GM18505 (cell line): ENCODE results near the gene OPRL1.

Source experiments
- ATAC-seq: cut with Tn5 transposase; IDR thresholded peaks from one replicate; pipeline ENCODE4 v1.9.1; 2021; ENCODE audit not compliant: unreplicated experiment
- POLR2A ChIP-seq: IDR thresholded peaks from 4 replicates; pipeline ENCODE4 v1.6.1; 2011; ENCODE audit warnings: borderline replicate concordance; ENCODE audit not compliant: insufficient read depth, insufficient read length; ENCODE audit errors: extremely low read depth

OPRL1 gene

DNA sequence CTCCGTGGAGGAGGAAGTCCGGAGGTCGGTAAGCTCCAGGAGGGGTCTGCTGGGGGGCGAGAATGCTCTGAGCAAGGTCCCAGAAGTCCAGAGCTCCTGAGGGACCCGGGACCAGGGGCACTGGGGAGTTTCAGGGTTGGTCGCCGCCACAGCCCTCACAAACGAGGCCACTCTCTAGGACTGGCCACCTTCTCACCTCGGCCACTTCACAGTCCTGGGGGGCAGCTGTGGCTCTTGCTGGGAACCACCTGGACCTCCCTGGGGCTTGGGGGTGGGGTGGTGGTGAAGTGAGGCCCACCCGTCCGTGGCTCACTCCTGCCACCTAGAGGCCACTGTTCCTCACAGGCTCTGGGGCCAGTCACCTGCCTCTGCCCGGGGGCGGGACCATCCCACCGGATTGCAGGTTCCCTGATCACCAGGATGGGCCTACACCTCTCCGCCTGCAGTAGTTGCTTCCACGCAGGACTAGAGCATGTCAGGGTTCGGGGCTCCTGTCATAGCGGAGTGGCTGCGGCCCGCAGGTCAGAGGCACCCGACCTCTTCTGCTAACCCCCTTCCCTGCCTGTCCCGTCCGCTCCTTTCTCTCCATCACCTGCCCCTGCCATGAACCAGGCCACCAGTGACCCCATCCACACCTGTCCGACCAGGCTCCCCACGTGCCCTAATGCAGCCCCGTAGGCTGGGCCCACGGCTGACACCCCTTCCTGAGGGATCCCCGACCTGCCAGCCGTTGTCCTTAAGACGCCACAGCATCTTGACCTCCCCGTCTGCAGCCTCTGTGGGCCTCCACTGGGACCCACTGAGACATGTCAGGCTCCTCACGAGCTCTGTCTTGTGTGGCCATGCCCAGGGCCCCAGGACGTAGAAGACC lies 22.0 kb upstream of the OPRL1 start:
- no peak for TF ChIP-seq POLR2A
- no peak for ATAC-seq

DNA sequence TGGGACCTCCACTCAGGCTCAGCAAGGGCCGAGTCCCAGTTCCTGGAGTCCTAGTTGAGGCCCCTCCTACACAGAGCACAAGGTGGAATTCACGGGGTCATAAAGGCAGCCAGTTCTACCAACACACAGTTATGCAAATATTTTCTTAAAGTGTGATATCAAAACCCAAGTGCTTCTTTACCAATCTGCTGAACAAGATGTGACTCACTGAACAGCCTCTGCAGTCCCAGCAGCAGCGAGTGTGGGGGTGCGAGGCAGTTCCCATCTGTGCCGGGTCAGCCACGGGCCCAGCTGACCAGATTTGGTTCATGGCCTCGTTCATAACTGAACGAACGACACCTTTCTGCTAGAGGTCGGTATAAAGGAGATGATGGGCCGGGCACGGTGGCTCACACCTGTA lies 21.3 kb upstream of the OPRL1 start:
- TF ChIP-seq POLR2A: no peak
- no peak for ATAC-seq

DNA sequence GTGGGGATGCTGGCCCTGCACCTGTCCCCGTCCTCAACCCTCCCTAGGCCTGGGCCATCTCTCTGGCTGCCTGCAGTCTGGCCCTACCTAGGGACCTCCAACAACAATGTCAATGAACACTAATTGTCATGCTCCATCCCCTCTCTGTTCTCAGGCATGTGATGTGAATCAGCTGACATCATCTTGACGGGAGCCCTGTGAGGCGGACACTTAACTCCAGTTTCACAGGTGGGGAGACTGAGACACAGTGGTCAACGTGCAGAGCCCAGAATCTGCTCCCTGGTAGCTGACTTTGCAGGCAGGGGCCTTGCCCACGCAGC lies 17.6 kb upstream of the OPRL1 start:
- ATAC-seq: no peak
- no peak for TF ChIP-seq POLR2A

DNA sequence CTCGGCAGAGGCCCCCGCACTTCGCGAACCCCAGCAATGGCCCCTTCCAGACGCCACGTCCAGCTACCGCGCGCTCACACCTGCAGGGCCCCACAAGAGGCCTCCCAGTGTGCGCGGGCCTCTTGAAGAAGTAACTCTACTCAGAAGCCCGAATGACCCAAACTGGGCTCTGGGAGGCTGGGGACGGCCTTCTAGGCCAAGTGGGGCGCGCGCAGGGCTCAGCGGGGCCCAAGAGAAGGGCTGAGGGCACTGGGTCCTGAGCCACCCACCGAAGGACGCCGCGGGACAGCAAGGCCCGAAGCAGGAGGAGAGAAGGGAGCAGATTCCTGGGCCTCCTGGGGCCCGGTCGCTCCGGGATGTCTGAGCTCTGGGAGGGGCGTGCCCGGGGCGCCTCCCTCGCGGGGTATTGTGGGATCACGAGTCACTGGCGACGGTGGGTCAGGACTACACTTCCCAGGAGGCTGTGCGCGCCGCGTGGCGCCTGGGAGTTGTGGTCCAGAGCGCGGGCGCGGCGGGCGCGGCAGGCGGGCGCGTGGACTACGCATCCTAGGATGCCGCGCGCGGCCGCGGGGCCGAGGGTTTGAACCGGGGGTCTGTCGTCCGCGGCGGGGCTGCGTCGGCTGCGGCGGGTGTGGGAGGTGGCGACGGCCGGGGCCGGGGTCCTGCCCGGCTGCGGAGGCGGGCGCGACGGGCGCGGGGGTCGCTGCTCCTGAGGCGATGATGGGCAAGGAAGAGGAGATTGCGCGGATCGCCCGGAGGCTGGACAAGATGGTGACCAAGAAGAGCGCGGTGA lies 17.1 kb upstream of the OPRL1 start, which contains the start of gene TCEA2:
Gene TCEA2 (plus strand): TSS at position 603 of the 793 bp plus-strand sequence. CDS start 115 bp downstream, at position 718.
- peak; percentile 79 for TF ChIP-seq POLR2A
- ATAC-seq: peak; percentile 63

DNA sequence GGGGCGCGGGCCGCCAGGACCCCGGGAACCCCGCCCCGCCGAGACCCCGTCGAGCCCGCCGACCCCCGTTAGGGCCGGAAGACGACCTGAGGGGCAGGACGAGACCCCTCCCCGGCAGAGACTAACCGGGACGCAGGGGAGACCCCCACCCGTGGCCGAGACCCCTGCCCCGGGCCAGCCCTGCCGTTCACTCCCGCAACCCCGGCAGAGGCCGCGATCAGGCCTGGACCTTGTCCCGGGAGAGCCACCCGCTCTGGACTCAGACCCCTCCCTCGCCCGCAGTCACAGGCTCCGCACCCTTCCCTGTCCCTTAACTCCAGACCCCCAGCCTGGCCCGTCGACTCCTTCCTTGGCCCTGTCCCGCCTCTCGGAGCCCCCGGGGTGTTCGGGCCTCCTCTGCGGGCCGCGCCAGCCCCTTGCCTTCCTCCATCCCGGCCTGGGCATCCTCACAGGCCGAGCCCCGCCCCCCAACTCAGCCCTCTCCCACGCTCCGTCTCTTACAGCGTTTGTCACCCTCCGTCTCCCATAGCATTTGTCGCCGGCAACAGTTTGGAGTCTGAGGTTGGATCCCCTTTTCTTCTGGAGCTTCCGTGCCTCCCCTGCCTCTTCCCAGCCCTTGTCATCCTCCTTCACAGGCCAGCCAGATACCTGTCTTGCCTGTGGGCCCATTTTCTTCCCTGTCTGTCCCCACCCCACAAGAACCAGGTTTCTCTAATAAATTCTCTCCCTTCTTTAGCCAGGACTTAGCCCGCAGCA lies 16.3 kb upstream of the OPRL1 start:
- no peak for TF ChIP-seq POLR2A
- ATAC-seq: no peak

DNA sequence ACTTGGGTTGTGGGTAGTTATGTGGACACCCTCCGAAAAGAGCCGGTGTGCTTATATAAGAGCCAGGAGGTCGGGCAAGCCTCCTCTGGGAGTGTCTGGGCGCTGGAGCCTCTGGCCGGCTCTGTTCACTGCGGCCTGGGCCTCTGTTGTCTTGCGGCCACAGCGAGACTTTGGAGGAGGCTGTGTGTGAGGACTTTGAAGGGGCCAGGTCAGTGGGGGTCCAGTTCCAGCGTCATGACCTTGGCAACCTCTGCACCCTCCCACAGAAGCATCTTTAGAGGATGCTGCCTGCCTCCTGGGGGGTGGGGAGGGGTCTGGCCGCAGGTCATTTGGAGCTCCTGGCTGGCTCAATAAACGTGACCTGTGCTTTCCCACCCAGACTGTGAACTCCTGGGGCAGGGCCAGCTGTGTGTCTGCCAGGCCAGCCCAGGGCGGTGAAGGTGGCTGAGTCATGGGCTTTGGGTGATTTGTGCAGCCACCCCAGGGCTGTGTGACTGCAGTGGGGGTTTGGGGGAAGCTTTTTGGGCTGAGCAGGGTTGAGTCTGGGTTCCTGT lies 15.7 kb upstream of the OPRL1 start:
- TF ChIP-seq POLR2A: no peak

DNA sequence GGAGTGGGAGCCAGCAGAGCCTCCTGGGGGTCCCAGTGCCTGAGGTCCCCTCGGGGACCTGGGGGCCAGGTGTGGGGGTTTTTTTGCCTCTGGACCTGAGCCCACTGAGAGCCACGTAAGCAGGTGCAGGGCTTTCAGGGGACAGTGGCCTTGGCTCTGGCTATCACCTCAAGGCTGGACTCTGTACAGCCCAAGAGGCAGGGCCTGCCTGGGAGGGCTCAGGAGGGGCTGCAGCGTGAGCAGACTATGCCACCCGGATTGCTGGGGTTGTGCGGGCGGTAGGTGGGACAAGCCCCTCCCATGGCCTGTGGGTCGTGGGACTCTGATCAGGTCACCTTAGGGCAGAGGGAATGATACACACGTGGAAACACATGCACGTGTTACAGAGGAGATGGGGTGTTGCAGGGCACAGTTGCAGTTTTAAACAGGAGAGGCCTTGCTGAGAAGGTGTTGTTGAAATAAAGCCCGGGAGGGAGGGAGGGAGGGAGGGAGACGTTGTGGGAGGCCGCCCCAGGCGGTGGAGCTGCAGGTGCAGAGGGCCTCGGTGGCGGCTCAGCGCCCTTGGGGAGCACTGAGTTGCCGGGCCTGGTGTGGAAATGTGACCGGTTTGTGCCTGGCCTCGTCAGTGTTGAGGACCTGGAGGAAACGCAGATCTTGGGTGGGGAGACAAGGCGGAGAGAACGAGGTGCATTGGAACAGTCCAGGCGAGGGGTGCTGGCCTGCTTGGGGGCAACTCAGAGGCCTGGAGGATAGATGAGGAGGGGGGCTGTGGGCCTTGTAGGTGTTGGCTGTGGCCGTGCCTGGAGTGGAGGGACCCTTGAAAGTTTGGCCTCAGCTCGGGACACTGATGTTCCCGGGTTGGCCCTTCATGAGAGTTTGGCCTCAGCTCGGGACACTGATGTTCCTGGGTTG lies 14.6 kb upstream of the OPRL1 start:
- peak; percentile 3 for TF ChIP-seq POLR2A
- no peak for ATAC-seq

More for the DNA sequence above, 15.7 kb upstream of the OPRL1 start:
- ATAC-seq: no peak

DNA sequence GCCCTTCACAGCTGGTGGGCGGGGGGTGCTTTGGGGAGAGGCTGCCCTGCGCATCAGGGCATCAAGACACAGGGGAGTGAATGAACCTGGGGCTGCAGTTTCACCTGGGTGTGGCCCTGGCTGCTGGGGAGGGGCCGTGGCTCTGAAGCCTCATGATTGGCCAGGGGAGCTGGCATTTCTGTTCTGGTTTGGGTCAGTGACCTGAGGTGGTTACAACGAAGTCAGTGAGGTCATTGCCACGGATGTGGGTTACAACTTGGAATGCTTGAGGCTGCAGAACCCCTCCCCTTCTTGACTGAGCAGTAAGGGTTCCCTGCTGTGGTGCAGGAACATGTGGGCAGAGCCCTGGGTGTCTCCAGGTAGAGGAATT lies 13.9 kb upstream of the OPRL1 start:
- ATAC-seq: no peak
- TF ChIP-seq POLR2A: peak; percentile 36

DNA sequence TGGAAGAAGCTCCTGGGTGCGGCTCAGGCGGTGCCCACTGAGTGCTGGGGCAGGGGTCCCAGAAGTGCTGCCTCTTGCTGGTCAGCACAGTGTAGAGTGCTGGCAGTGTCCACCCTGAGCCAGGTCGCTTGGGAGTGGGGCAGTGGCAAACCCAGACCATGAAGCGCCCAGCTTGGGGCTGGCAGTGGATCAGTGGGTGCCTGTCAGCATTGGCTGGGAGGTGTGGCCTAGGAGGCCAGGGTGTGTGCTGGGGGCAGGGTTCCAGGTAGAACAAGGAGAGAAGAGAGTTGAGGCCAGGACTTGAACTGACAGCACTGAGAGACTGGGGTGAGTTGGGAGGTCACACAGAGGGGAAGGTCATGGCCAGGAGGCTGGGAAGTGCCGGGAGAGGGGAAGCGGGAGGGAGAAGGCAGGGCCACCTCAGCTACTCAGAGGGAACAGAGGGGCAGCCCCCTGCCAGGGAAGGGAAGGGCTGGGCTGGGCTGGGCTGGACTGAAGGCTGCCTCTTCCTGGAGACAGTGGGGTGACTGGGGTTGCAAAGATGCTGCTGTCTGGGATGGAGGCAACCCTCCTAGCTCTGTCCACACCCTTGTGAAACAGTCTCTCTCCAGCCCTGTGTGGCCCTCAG lies 12.8 kb upstream of the OPRL1 start:
- TF ChIP-seq POLR2A: no peak
- ATAC-seq: no peak

DNA sequence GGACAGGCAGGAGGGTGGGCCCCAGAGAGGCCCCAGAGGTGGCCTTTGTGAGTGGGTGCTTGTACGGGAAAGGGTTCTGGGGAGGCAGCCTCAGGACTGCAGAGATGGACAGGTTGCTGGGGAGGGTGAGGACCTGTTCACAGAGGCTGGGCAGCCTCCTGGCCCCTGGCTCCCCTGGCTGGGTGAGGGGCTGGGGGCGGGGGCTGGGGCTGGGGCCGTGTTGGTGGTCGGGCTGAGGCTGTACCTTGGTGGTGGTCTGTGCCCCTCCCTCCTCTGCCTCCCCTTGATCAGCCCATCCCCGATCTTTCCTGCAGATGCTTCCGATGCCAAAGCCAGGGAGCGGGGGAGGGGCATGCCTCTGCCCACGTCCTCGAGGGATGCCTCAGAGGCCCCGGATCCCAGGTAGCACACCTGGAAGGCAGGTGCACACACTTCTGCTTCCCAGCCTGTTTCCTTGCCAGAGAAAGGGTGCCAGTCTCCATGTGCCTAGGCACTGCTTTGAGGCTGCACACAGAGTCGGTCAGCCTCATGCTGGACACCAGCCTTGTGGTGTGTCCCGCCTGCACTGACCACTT lies 12.1 kb upstream of the OPRL1 start:
- TF ChIP-seq POLR2A: no peak
- ATAC-seq: no peak

DNA sequence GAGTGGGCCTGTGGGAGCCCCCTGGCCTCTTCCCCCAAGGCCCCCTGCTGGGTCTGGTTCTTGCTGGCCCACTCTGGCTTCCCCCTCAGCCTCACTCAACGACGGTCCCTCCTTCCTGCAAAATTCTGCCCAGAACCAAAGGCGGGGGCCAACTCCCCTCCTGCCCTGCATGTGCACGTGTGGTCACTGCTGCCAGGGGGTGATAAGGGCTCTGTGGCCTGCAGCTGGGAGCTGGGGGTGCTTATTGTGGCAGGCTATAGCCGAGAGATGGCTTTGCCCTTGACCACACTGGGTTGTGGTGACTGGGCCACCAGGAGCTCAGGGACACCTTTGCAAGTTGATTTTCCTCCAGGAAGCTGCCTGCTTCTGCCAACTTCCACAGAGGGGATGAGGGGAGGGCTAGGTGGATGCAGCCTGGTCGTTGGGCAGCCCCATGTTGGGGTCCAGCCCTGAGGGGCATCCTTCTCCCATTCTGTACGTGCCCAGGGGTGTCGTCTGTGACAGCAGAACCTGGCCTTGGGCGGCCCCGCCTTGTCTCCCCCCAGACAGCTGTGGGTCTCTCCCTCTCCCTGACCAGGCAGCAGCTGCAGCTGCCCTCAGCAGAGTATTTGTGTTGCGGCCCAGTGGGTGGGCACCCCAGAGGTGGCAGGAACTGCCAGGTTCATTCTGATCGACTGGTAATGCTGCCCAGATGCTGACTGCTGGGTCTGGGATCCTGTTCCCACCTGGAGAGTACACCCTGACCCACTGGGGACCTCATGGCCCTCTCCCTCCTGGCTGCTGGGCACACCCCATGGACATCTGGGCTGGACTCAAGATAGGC lies 11.3 kb upstream of the OPRL1 start:
- no peak for ATAC-seq

More for the DNA sequence above, 11.3 kb upstream of the OPRL1 start:
- no peak for TF ChIP-seq POLR2A
